Naive thymus-derived CD4-positive, alpha-beta T cell (primary cell): ENCODE results near the gene MTCH1. TPM values are rescaled to one million over a fixed set of nuclear protein-coding genes. Genes with fewer than 3 reads are reported as not detected.
A peak's percentile ranks its signal among the peaks of the same experiment; 100 is the strongest.

Experiments used
- ATAC-seq: fragments of 150-1000 bp; cut with Tn5 transposase; 2 replicates; pipeline ENCODE4 v1.10.0; 2021; ENCODE audit warnings: mild to moderate bottlenecking, moderate library complexity
- CTCF ChIA-PET: fragments of 350-600 bp; sonication (Branson Sonifier 250); formaldehyde crosslinking; loops from one replicate; lab custom pipeline; 2021; ENCODE audit warnings: antibody characterized with exemption; lab: Charles Lee
- POLR2A ChIA-PET: fragments of 350-600 bp; sonication (Branson Sonifier 250); formaldehyde crosslinking; loops from one replicate; lab custom pipeline; 2021; ENCODE audit warnings: antibody characterized with exemption, inconsistent platforms; lab: Charles Lee
- DNase-seq, 9 donors: peaks; one replicate each; pipeline versions ENCODE4 v3.0.0 to v3.0.0-alpha.2; 2020 to 2022; ENCODE audit warnings: mixed read lengths in 1 of 9
- H3K27ac ChIP-seq: one replicate; pipeline ENCODE4 v1.7.0; 2013; ENCODE audit warnings: mild to moderate bottlenecking, low read depth, low read length, moderate library complexity
- H3K27me3 ChIP-seq, 2 donors: one replicate each; pipeline ENCODE4 v1.7.0; 2013; ENCODE audit warnings: low read length in 2 of 2, mild to moderate bottlenecking in 2 of 2, moderate library complexity in 2 of 2; ENCODE audit not compliant: control insufficient read depth in 2 of 2, insufficient read depth in 2 of 2
- H3K36me3 ChIP-seq, 3 experiments: 1 replicate in 2 of 3; 2 replicates in 1 of 3; pipeline ENCODE4 v1.7.0; 2013; ENCODE audit warnings: low read length in 3 of 3, mild to moderate bottlenecking in 3 of 3, moderate library complexity in 1 of 3; ENCODE audit not compliant: insufficient read depth in 3 of 3, control insufficient read depth in 2 of 3
- H3K4me1 ChIP-seq, 2 donors: one replicate each; pipeline ENCODE4 v1.7.0; 2013; ENCODE audit warnings: low read length in 2 of 2, mild to moderate bottlenecking in 2 of 2, moderate library complexity in 1 of 2; ENCODE audit not compliant: control insufficient read depth in 2 of 2, insufficient read depth in 2 of 2
- H3K4me3 ChIP-seq: 2 replicates; pipeline ENCODE4 v1.7.0; 2013; ENCODE audit warnings: mild to moderate bottlenecking, low read length
- H3K9me3 ChIP-seq, 3 experiments: 1 replicate in 2 of 3; 2 replicates in 1 of 3; pipeline ENCODE4 v1.7.0; 2013; ENCODE audit warnings: low read length in 3 of 3; ENCODE audit not compliant: control insufficient read depth in 2 of 3
- H3K27ac Mint-ChIP-seq, 9 donors: one replicate each; pipeline ENCODE4 v1.8.0; 2020 to 2022; ENCODE audit warnings: mixed read lengths in 9 of 9, mild to moderate bottlenecking in 8 of 9, moderate library complexity in 5 of 9, inconsistent platforms in 2 of 9
- H3K27me3 Mint-ChIP-seq, 5 donors: one replicate each; pipeline ENCODE4 v1.8.0; 2021 to 2022; ENCODE audit warnings: mixed read lengths in 5 of 5, mild to moderate bottlenecking in 1 of 5
- H3K36me3 Mint-ChIP-seq, 5 donors: one replicate each; pipeline ENCODE4 v1.8.0; 2020 to 2022; ENCODE audit warnings: mixed read lengths in 5 of 5, mild to moderate bottlenecking in 3 of 5, inconsistent platforms in 1 of 5
- H3K4me1 Mint-ChIP-seq, 7 donors: one replicate each; pipeline ENCODE4 v1.8.0; 2020 to 2022; ENCODE audit warnings: mixed read lengths in 7 of 7, mild to moderate bottlenecking in 3 of 7, inconsistent platforms in 1 of 7
- H3K4me3 Mint-ChIP-seq, 10 donors: one replicate each; pipeline ENCODE4 v1.8.0; 2020 to 2022; ENCODE audit warnings: mild to moderate bottlenecking in 10 of 10, mixed read lengths in 10 of 10, moderate library complexity in 6 of 10, inconsistent platforms in 2 of 10
- H3K9me3 Mint-ChIP-seq, 11 donors: one replicate each; pipeline ENCODE4 v1.8.0; 2020 to 2022; ENCODE audit warnings: mixed read lengths in 11 of 11, mild to moderate bottlenecking in 4 of 11, inconsistent platforms in 1 of 11, moderate library complexity in 1 of 11
- intact Hi-C, 2 donors: fragments of 100-400 bp; cut with micrococcal nuclease; formaldehyde crosslinking; loops; one replicate each; pipeline ENCODE4 v1.15.1; 2023
- polyA plus RNA-seq, 2 donors: library from polyadenylated mRNA; unstranded; fragments of 300-500 nt; fragmentation: Illumina TruSeq; gene quantifications; one replicate each; pipeline ENCODE4 v1.2.3, GENCODE V29; 2021
- total RNA-seq, 6 experiments: library from RNA in 5 of 6; stranded (reverse) in 5 of 6; gene quantifications; 1 replicate in 5 of 6; 2 replicates in 1 of 6; pipeline ENCODE4 v1.2.3 and lab custom pipeline; 2021 to 2026

MTCH1 gene
- total and polyA plus RNA-seq, 7 experiments from 2014 or later, result 75.2 to 198 (median 130) TPM

DNA sequence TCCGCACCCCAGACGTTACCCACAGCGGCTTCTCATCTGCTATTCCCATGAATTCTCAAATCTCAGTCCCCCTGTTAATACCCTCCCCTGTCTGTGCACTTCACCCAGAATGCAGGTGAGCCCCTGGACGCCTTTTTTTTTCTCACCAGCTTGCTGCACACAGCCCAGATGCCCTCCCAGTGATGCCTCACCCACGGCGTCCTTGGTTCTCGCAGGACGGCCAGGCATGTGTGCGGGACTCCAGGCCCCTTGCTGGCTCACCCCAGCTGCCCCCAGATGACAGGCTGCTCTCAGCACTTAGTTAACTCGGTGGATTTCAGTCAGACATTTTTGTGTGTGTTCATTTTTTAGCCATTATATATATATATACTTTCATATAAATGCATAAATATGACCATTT is 56.8 kb downstream of the MTCH1 start:
- intact Hi-C loops, result no loop called here
- Histone ChIP-seq H3K9me3 (no peaks in the 10 kb centered on the region), H3K4me3 (no peak overlapping the region), H3K27me3 (no peaks in the 10 kb centered on the region), H3K4me1 (no peaks in the 10 kb centered on the region), H3K36me3 (peaks cover 0 to 16% (median 5%) of the 10 kb centered on the region in 3 experiments), H3K27ac (no peak overlapping the region)
- peaks cover 0 to 2% (median 0%) of the 10 kb centered on the region in 5 donors for H3K27me3 Mint-ChIP-seq
- H3K9me3 Mint-ChIP-seq, result no peaks in the 10 kb centered on the region
- peaks cover 0 to 29% (median 0%) of the 10 kb centered on the region in 7 donors for H3K4me1 Mint-ChIP-seq
- no peak overlapping the region for H3K4me3 Mint-ChIP-seq
- peaks cover 3 to 20% (median 8%) of the 10 kb centered on the region in 5 donors for H3K36me3 Mint-ChIP-seq
- H3K27ac Mint-ChIP-seq, result peak overlapping the region in 3 of 9 donors; percentile 15 to 49 (median 41)
- DNase-seq, result no peak
- ATAC-seq, result no peak
- POLR2A ChIA-PET, result no interaction called here
- CTCF ChIA-PET, result no interaction called here

GRCh38 chr6:36928547-36928918 is 57.5 kb downstream of the MTCH1 start:
- no peak for DNase-seq
- no peaks in the 10 kb centered on the region for H3K9me3 Mint-ChIP-seq
- no peak for ATAC-seq
- peaks cover 0 to 2% (median 0%) of the 10 kb centered on the region in 5 donors for H3K27me3 Mint-ChIP-seq
- Histone ChIP-seq H3K27me3 (no peaks in the 10 kb centered on the region), H3K36me3 (peaks cover 0 to 22% (median 5%) of the 10 kb centered on the region in 3 experiments), H3K27ac (no peak overlapping the region), H3K9me3 (no peaks in the 10 kb centered on the region), H3K4me3 (no peak overlapping the region), H3K4me1 (no peaks in the 10 kb centered on the region)
- peaks cover 3 to 22% (median 9%) of the 10 kb centered on the region in 5 donors for H3K36me3 Mint-ChIP-seq
- ChIA-PET POLR2A (no interaction called here), CTCF (no interaction called here)
- peak overlapping the region in 1 of 9 donors; percentile 25 for H3K27ac Mint-ChIP-seq
- no peak overlapping the region for H3K4me3 Mint-ChIP-seq
- peaks cover 0 to 32% (median 0%) of the 10 kb centered on the region in 7 donors for H3K4me1 Mint-ChIP-seq
- intact Hi-C loops, result no loop called here

DNA sequence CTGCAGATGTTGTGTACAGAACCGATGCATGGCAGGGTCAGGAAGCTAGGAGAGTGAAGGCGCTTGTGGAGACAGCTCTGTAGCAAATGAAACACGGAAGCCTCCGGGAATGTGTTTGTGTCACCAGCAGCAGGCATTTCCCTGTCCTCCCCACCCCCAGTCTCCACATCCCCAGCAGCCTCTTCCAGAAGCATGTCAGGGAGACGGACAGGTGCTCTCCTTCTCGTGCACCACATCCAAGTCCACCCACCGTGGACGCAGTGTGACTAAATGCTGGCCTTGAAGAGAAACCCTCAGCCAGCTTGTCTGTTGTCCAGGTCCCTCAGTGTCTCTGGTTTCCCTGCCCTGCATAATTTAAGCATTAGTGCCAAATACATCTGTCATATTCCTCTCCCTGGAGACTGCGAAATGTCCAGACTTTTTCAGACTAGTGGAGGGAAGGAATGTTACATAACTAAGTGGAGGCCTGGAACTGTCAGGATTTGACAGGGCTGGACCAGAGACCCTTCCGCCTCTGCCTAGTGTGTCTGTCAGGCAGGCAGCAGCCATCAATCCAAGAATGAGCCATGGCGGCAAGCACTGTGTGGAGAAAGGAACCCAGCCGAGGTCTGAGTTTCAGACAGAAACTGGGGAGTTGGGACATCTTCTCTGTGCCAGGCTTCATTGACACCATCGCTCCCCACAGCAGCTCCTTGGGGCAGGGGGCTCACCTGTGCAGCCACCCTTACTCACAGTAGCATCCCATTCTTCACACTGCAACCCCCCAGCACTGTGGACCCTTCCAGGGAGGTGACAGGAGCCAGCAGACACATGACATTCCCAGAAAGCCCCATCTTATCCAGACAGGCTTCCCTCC is 58.1 kb downstream of the MTCH1 start:
- Mint-ChIP-seq H3K27ac (peak overlapping the region in 2 of 9 donors; percentile 25 to 72), H3K27me3 (peaks cover 0 to 2% (median 0%) of the 10 kb centered on the region in 5 donors), H3K4me1 (peaks cover 0 to 32% (median 0%) of the 10 kb centered on the region in 7 donors), H3K4me3 (no peak overlapping the region), H3K36me3 (peaks cover 3 to 21% (median 9%) of the 10 kb centered on the region in 5 donors), H3K9me3 (no peaks in the 10 kb centered on the region)
- no peaks in the 10 kb centered on the region for H3K27me3 ChIP-seq
- ATAC-seq, result no peak
- no peak overlapping the region for H3K27ac ChIP-seq
- H3K4me1 ChIP-seq, result no peaks in the 10 kb centered on the region
- ChIA-PET CTCF (no interaction called here), POLR2A (no interaction called here)
- H3K36me3 ChIP-seq, result peaks cover 0 to 28% (median 5%) of the 10 kb centered on the region in 3 experiments
- DNase-seq, result no peak
- H3K9me3 ChIP-seq, result no peaks in the 10 kb centered on the region
- intact Hi-C loops, result no loop called here
- no peak overlapping the region for H3K4me3 ChIP-seq

- no peaks in the 10 kb centered on the region for H3K4me1 ChIP-seq
- no peak overlapping the region for H3K4me3 ChIP-seq
- no peaks in the 10 kb centered on the region for H3K9me3 ChIP-seq
- no peak for DNase-seq
- no peaks in the 10 kb centered on the region for H3K27me3 ChIP-seq
- ChIA-PET POLR2A (interaction anchor here (0.5 kb wide), 2 partner anchors 10 to 296 kb away, joined by 3 to 4 read pairs; no protein-coding TSS in a partner anchor), CTCF (no interaction called here)
- no peak for ATAC-seq
- H3K9me3 Mint-ChIP-seq, result no peaks in the 10 kb centered on the region
- H3K36me3 ChIP-seq, result peaks cover 0 to 36% (median 5%) of the 10 kb centered on the region in 3 experiments
- H3K27me3 Mint-ChIP-seq, result peaks cover 0 to 2% (median 0%) of the 10 kb centered on the region in 5 donors
- intact Hi-C loops, result no loop called here
- no peak overlapping the region for H3K4me3 Mint-ChIP-seq
- no peak overlapping the region for H3K27ac ChIP-seq
- peaks cover 3 to 19% (median 9%) of the 10 kb centered on the region in 5 donors for H3K36me3 Mint-ChIP-seq
- peak overlapping the region in 2 of 9 donors; percentile 25 to 55 for H3K27ac Mint-ChIP-seq
- peaks cover 0 to 32% (median 0%) of the 10 kb centered on the region in 7 donors for H3K4me1 Mint-ChIP-seq
Measured at GRCh38 chr6:36926708-36927513, 59.1 kb downstream of the MTCH1 start.

- CTCF ChIA-PET, result no interaction called here
Measured at GRCh38 chr6:36925809-36926208, 60.2 kb downstream of the MTCH1 start.

DNA sequence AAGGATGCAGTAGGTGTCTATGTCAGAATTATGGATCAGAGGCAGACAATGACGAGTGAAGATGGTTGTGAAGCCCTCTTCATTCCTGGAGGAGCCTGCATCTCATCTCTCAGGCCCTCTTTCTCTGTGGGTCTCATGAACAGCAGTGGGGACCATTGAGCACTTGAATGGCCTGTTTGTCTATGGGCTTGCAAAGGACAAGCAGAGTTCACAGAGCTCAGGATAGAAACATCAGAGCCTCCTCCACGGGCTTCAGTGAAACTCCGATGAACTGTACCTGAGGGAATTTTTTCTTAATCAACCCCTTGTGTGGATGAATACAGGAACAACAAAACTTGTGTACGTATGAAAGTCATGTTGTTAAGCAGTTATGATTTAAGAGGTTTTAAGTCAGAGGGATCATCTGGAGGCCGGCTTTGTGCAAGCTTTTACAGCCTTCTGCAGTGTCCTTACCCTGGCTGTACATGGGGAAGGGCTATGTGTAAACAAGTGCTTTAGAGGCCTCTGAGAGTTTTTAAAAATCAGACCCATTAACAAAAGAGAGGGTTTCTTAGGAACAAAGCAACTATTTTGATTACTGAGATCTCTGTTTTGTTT is 61.1 kb downstream of the MTCH1 start:
- peaks cover 3 to 28% (median 15%) of the 10 kb centered on the region in 5 donors for H3K36me3 Mint-ChIP-seq
- H3K27ac Mint-ChIP-seq, result peak overlapping the region in 3 of 9 donors; percentile 13 to 54 (median 54)
- no peak overlapping the region for H3K4me3 Mint-ChIP-seq

More at GRCh38 chr6:36925809-36926208, 60.2 kb downstream of the MTCH1 start:
- no peaks in the 10 kb centered on the region for H3K9me3 Mint-ChIP-seq
- Histone ChIP-seq H3K36me3 (peaks cover 0 to 45% (median 5%) of the 10 kb centered on the region in 3 experiments), H3K9me3 (no peaks in the 10 kb centered on the region), H3K4me1 (no peaks in the 10 kb centered on the region), H3K4me3 (no peak overlapping the region), H3K27ac (no peak overlapping the region), H3K27me3 (no peaks in the 10 kb centered on the region)
- no peak for ATAC-seq
- peak overlapping the region in 4 of 9 donors; percentile 14 to 66 (median 40) for H3K27ac Mint-ChIP-seq
- POLR2A ChIA-PET, result no interaction called here
- H3K4me1 Mint-ChIP-seq, result peaks cover 0 to 36% (median 0%) of the 10 kb centered on the region in 7 donors
- H3K4me3 Mint-ChIP-seq, result peak overlapping the region in 1 of 10 donors; percentile 45
- no peak for DNase-seq
- H3K36me3 Mint-ChIP-seq, result peaks cover 3 to 25% (median 14%) of the 10 kb centered on the region in 5 donors
- intact Hi-C loops, result no loop called here
- peaks cover 0 to 2% (median 0%) of the 10 kb centered on the region in 5 donors for H3K27me3 Mint-ChIP-seq

More for the DNA sequence above, 61.1 kb downstream of the MTCH1 start:
- H3K9me3 ChIP-seq, result no peaks in the 10 kb centered on the region
- ChIA-PET CTCF (no interaction called here), POLR2A (no interaction called here)
- DNase-seq, result no peak
- ATAC-seq, result no peak
- H3K4me3 ChIP-seq, result no peak overlapping the region
- Mint-ChIP-seq H3K4me1 (peaks cover 0 to 31% (median 0%) of the 10 kb centered on the region in 7 donors), H3K27me3 (no peaks in the 10 kb centered on the region), H3K9me3 (no peaks in the 10 kb centered on the region)
- H3K36me3 ChIP-seq, result peaks cover 6 to 54% (median 7%) of the 10 kb centered on the region in 3 experiments
- H3K27me3 ChIP-seq, result no peaks in the 10 kb centered on the region
- no peak overlapping the region for H3K27ac ChIP-seq
- intact Hi-C loops, result no loop called here
- no peaks in the 10 kb centered on the region for H3K4me1 ChIP-seq
